ENCODE data around the gene METRN. TPM values are rescaled to one million over a fixed set of nuclear protein-coding genes. Genes with fewer than 3 reads are reported as not detected.

The METRN gene
- total RNA-seq, 1 donor from 2014 or later = 58.5 TPM

DNA sequence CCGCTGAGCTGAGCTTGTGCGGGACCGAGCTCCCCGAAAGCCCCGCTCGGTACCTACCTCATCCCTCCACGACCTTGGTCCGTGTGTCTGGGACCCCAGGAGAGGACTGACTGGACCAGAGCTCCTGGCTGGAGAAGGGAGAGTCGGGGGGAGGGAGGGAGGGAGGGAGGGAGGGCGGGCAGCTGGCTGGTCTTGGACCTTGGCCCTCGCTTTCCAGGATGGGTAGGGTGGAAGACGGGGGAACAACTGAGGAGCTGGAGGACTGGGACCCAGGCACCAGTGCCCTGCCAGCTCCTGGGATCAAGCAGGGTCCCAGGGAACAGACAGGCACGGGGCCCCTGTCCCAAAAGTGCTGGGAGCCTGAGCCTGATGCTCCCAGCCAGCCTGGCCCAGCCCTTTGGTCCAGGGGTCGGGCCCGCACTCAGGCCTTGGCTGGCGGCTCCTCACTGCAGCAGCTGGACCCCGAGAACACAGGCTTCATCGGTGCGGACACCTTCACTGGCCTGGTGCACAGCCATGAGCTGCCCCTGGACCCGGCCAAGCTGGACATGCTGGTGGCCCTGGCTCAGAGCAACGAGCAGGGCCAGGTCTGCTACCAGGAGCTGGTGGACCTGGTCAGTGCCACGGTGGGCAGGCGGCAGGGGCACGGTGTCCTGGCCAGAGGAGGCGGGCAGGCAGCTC is 38.9 kb upstream of the METRN start:
- no peaks in the 10 kb centered on the region for H3K27me3 Mint-ChIP-seq (ENCODE audit: low read depth)
- no peak overlapping the region for H3K4me3 Mint-ChIP-seq (ENCODE audit: unreplicated experiment)
- TF ChIP-seq, protein P1, sequence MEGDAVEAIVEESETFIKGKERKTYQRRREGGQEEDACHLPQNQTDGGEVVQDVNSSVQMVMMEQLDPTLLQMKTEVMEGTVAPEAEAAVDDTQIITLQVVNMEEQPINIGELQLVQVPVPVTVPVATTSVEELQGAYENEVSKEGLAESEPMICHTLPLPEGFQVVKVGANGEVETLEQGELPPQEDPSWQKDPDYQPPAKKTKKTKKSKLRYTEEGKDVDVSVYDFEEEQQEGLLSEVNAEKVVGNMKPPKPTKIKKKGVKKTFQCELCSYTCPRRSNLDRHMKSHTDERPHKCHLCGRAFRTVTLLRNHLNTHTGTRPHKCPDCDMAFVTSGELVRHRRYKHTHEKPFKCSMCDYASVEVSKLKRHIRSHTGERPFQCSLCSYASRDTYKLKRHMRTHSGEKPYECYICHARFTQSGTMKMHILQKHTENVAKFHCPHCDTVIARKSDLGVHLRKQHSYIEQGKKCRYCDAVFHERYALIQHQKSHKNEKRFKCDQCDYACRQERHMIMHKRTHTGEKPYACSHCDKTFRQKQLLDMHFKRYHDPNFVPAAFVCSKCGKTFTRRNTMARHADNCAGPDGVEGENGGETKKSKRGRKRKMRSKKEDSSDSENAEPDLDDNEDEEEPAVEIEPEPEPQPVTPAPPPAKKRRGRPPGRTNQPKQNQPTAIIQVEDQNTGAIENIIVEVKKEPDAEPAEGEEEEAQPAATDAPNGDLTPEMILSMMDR (IDR thresholded peaks at IDR 0.05) = no peak
- DNase-seq (ENCODE audit: low spot score) = no peak
- H3K4me1 Mint-ChIP-seq (ENCODE audit: low read depth) = peaks cover 16% of the 10 kb centered on the region
- H3K9me3 Mint-ChIP-seq (ENCODE audit: low read depth) = no peaks in the 10 kb centered on the region
- H3K27ac Mint-ChIP-seq (ENCODE audit: unreplicated experiment) = no peak overlapping the region
- H3K36me3 Mint-ChIP-seq (ENCODE audit: low read depth) = peaks cover 2% of the 10 kb centered on the region

DNA sequence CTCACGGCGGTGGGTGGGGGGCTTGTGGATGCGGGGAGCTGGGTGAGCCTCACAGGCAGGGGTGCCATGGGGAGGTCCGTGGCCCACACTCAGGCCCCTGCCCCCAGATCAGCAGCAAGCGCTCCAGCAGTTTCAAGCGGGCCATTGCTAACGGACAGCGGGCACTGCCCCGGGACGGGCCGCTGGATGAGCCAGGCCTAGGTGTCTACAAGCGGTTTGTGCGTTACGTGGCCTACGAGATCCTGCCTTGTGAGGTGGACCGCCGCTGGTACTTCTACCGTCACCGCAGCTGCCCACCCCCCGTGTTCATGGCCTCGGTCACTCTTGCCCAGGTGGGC is 38.4 kb upstream of the METRN start:
- Mint-ChIP-seq H3K4me3 (ENCODE audit: unreplicated experiment) (no peak overlapping the region), H3K27me3 (ENCODE audit: low read depth) (no peaks in the 10 kb centered on the region), H3K4me1 (ENCODE audit: low read depth) (peaks cover 21% of the 10 kb centered on the region), H3K36me3 (ENCODE audit: low read depth) (peaks cover 3% of the 10 kb centered on the region), H3K9me3 (ENCODE audit: low read depth) (no peaks in the 10 kb centered on the region), H3K27ac (ENCODE audit: unreplicated experiment) (no peak overlapping the region)
- no peak for DNase-seq (ENCODE audit: low spot score)
- TF ChIP-seq, protein P1 (IDR thresholded peaks at IDR 0.05) = no peak

DNA sequence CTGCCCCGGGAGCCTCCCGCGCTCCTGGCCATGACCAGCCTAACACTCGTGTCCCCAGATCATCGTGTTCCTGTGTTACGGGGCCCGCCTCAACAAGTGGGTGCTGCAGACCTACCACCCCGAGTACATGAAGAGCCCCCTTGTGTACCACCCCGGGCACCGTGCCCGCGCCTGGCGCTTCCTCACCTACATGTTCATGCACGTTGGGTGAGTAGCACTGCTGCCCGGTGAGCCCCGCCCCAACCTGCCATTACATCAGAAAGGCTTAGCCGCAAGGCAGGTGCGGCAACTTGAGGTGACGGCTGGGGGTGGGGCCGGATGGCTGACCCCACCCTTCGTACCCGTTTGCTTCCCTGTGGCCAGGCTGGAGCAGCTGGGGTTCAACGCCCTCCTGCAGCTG is 38.0 kb upstream of the METRN start:
- Mint-ChIP-seq H3K4me1 (ENCODE audit: low read depth) (peaks cover 25% of the 10 kb centered on the region), H3K27me3 (ENCODE audit: low read depth) (no peaks in the 10 kb centered on the region), H3K36me3 (ENCODE audit: low read depth) (peaks cover 6% of the 10 kb centered on the region), H3K4me3 (ENCODE audit: unreplicated experiment) (no peak overlapping the region), H3K9me3 (ENCODE audit: low read depth) (no peaks in the 10 kb centered on the region), H3K27ac (ENCODE audit: unreplicated experiment) (no peak overlapping the region)
- TF ChIP-seq, protein P1 (IDR thresholded peaks at IDR 0.05) = no peak
- no peak for DNase-seq (ENCODE audit: low spot score)

DNA sequence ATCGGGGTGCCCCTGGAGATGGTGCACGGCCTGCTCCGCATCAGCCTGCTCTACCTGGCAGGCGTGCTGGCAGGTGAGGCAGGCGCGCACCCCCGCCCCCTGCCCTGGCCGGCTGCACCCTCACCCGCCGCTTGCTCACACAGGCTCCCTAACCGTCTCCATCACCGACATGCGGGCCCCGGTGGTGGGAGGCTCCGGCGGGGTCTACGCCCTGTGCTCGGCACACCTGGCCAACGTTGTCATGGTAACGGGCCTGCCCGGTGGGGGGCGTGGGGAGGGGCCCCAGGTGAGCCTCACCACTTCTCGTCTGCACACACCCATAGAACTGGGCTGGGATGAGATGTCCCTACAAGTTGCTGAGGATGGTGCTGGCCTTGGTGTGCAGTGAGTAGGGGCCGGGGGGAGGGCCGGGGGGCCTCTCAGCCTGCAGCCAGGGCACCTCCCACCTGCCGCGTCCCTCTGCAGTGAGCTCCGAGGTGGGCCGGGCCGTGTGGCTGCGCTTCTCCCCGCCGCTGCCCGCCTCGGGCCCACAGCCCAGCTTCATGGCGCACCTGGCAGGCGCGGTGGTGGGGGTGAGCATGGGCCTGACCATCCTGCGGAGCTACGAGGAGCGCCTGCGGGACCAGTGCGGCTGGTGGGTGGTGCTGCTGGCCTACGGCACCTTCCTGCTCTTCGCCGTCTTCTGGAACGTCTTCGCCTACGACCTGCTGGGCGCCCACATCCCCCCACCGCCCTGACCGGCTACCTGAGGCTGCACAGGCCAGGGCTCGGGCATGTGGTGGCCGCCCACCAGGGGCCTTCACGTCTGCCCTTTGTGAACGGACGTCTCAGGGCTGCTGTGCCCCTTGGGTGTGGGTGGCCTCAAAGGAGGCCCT is 37.4 kb upstream of the METRN start:
- Mint-ChIP-seq H3K36me3 (ENCODE audit: low read depth) (peaks cover 10% of the 10 kb centered on the region), H3K4me1 (ENCODE audit: low read depth) (peaks cover 30% of the 10 kb centered on the region), H3K9me3 (ENCODE audit: low read depth) (no peaks in the 10 kb centered on the region), H3K27ac (ENCODE audit: unreplicated experiment) (no peak overlapping the region), H3K4me3 (ENCODE audit: unreplicated experiment) (no peak overlapping the region), H3K27me3 (ENCODE audit: low read depth) (no peaks in the 10 kb centered on the region)
- no peak for DNase-seq (ENCODE audit: low spot score)
- TF ChIP-seq, protein P1 (IDR thresholded peaks at IDR 0.05) = no peak

DNA sequence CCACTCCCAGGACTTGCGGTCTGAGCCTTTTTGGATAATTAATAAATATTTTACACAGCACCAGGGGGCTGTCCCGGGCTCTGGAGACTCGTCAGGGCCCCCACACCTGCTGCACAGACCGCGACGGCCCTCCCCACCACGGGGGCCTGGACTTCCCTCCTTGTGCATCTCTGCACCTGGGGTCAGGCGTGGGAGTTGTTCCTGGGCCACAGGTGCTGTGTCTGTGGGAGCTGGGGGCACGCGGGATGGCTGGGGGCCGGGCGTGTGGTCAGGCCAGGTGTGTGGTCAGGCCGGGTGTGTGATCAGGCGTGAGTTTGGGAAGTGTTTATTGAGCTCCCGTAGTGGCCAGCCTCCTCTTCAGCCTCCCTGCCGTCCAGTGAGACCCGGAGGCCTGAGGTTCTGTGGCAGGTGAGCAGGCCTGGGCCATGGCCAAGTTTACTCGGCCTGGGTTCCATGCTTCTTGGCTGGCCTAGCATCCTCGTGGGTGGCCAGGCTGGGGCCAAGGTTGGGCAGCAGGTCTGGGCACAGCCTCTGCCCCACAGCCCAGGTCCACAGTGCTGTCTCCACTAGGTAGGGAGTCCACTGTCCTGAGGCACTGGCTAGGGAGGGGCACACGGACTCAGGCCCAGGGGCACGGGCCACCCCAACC is 36.6 kb upstream of the METRN start:
- Mint-ChIP-seq H3K4me1 (ENCODE audit: low read depth) (peaks cover 38% of the 10 kb centered on the region), H3K27ac (ENCODE audit: unreplicated experiment) (no peak overlapping the region), H3K27me3 (ENCODE audit: low read depth) (no peaks in the 10 kb centered on the region), H3K36me3 (ENCODE audit: low read depth) (peaks cover 8% of the 10 kb centered on the region), H3K9me3 (ENCODE audit: low read depth) (no peaks in the 10 kb centered on the region), H3K4me3 (ENCODE audit: unreplicated experiment) (no peak overlapping the region)
- TF ChIP-seq, protein P1 (IDR thresholded peaks at IDR 0.05) = no peak
- no peak for DNase-seq (ENCODE audit: low spot score)
